HCT116 (cell line): ENCODE results near the gene FAM200B.

Experiments used
- ATF3 ChIP-seq: IDR thresholded peaks from 2 replicates; pipeline ENCODE4 v1.6.1; 2012
- CEBPB ChIP-seq: IDR thresholded peaks from 2 replicates; pipeline ENCODE4 v1.6.1; 2012; ENCODE audit warnings: low read depth
- CTCF ChIP-seq, 3 experiments: fragments of 200-600 bp in 1 of 3; sonication (generic) in 1 of 3; IDR thresholded peaks in 2 of 3; conservative IDR thresholded peaks in 1 of 3; 2 replicates each; pipeline ENCODE4 v1.5.1; 2012 to 2017; ENCODE audit warnings: low read depth in 2 of 3, low read length in 2 of 3, antibody characterized with exemption in 1 of 3, borderline replicate concordance in 1 of 3, control low read depth in 1 of 3, mild to moderate bottlenecking in 1 of 3, mixed read lengths in 1 of 3, mixed run types in 1 of 3, moderate library complexity in 1 of 3; ENCODE audit not compliant: insufficient read depth in 1 of 3
- MAX ChIP-seq: IDR thresholded peaks from 2 replicates; pipeline ENCODE4 v1.6.1; 2012
- POLR2A ChIP-seq: IDR thresholded peaks from 2 replicates; pipeline ENCODE4 v1.7.0; 2011; ENCODE audit warnings: borderline replicate concordance; ENCODE audit not compliant: insufficient read depth, insufficient read length; ENCODE audit errors: extremely low read depth
- SP1 ChIP-seq: IDR thresholded peaks from 2 replicates; pipeline ENCODE4 v1.6.1; 2012; ENCODE audit warnings: low read depth
- ZBTB33 ChIP-seq: IDR thresholded peaks from 2 replicates; pipeline ENCODE4 v1.6.1; 2011; ENCODE audit warnings: mild to moderate bottlenecking, low read length, moderate library complexity; ENCODE audit not compliant: insufficient replicate concordance; ENCODE audit errors: extremely low read depth

GRCh38 chr4:15706646-15707362 lies 25.2 kb downstream of the FAM200B start:
- TF ChIP-seq MAX (no peak), SP1 (no peak), CEBPB (no peak), CTCF (IDR thresholded peaks at IDR 0.05 in 2 of 3, conservative IDR thresholded peaks at IDR 0.05 in 1 of 3; ENCODE audit: borderline replicate concordance in 1 of 3, insufficient read depth in 1 of 3, low read depth in 2 of 3, low read length in 2 of 3) (no peak), ATF3 (no peak), ZBTB33 (no peak), POLR2A (no peak)
